Activated CD4-positive, alpha-beta T cell treated with anti-CD3 and anti-CD28 coated beads for 36 hours (primary cell): ENCODE results near the gene POC5. TPM values are rescaled to one million over a fixed set of nuclear protein-coding genes. Genes with fewer than 3 reads are reported as not detected.

ENCODE experiments used
- ATAC-seq: fragments of 200-7000 bp; cut with Tn5 transposase; one replicate; pipeline ENCODE4 v1.10.0; 2021; ENCODE audit warnings: mild to moderate bottlenecking, moderate library complexity
- CTCF ChIA-PET: fragments of 350-600 bp; sonication (Branson Sonifier 250); formaldehyde crosslinking; loops from one replicate; lab custom pipeline; 2021; ENCODE audit warnings: antibody characterized with exemption; lab: Charles Lee
- POLR2A ChIA-PET: fragments of 350-600 bp; sonication (Branson Sonifier 250); formaldehyde crosslinking; loops from one replicate; lab custom pipeline; 2021; ENCODE audit warnings: antibody characterized with exemption, inconsistent platforms; lab: Charles Lee
- DNase-seq: peaks from one replicate; pipeline ENCODE4 v3.0.0-alpha.2; 2020
- H3K27ac Mint-ChIP-seq: one replicate; pipeline ENCODE4 v1.8.0; 2021; ENCODE audit warnings: mixed read lengths
- H3K27me3 Mint-ChIP-seq: one replicate; pipeline ENCODE4 v1.8.0; 2021; ENCODE audit warnings: mixed read lengths
- H3K36me3 Mint-ChIP-seq: one replicate; pipeline ENCODE4 v1.8.0; 2021; ENCODE audit warnings: low read depth, mixed read lengths
- H3K4me1 Mint-ChIP-seq: one replicate; pipeline ENCODE4 v1.8.0; 2021; ENCODE audit warnings: mixed read lengths
- H3K4me3 Mint-ChIP-seq: one replicate; pipeline ENCODE4 v1.8.0; 2021; ENCODE audit warnings: mild to moderate bottlenecking, moderate library complexity, mixed read lengths
- H3K9me3 Mint-ChIP-seq: one replicate; pipeline ENCODE4 v1.8.0; 2021; ENCODE audit warnings: low read depth, mixed read lengths
- intact Hi-C, 2 experiments: fragments of 100-400 bp; cut with DNase I in 1 of 2; cut with micrococcal nuclease in 1 of 2; formaldehyde crosslinking; loops; one replicate each; pipeline versions ENCODE4 v1.14.2 to v1.15.1; 2022 to 2024; cut with DNase I, micrococcal nuclease
- total RNA-seq, 2 experiments: library from RNA; stranded (reverse); gene quantifications; one replicate each; pipeline ENCODE4 v1.2.3, GENCODE V29; 2021

The POC5 gene
- total RNA-seq, 2 experiments from 2014 or later: 20.2 to 20.3 TPM

- intact Hi-C loops: no loop called here
These were observed 56.4 kb downstream of the POC5 start for GRCh38 chr5:75660678-75661465.

GRCh38 chr5:75659791-75660450, 57.3 kb downstream of the POC5 start:
- Mint-ChIP-seq H3K9me3 (no peaks in the 10 kb centered on the region), H3K27ac (no peak overlapping the region), H3K4me3 (no peak overlapping the region), H3K36me3 (no peaks in the 10 kb centered on the region), H3K27me3 (no peaks in the 10 kb centered on the region), H3K4me1 (no peaks in the 10 kb centered on the region)
- intact Hi-C loops: no loop called here
- ChIA-PET POLR2A (no interaction called here), CTCF (interaction anchor here (0.9 kb wide), 1 partner anchor 741 kb away, joined by 3 read pairs; no protein-coding TSS in a partner anchor)
- ATAC-seq (no peak), DNase-seq (no peak)

More at GRCh38 chr5:75660678-75661465, 56.4 kb downstream of the POC5 start:
- H3K27ac Mint-ChIP-seq: no peak overlapping the region
- H3K36me3 Mint-ChIP-seq: no peaks in the 10 kb centered on the region
- no peaks in the 10 kb centered on the region for H3K9me3 Mint-ChIP-seq
- ChIA-PET POLR2A (no interaction called here), CTCF (interaction anchor here (0.9 kb wide), 1 partner anchor 742 kb away, joined by 3 read pairs; no protein-coding TSS in a partner anchor)
- H3K27me3 Mint-ChIP-seq: no peaks in the 10 kb centered on the region
- no peak overlapping the region for H3K4me3 Mint-ChIP-seq
- no peaks in the 10 kb centered on the region for H3K4me1 Mint-ChIP-seq
- ATAC-seq (no peak), DNase-seq (no peak)

GRCh38 chr5:75656311-75657003, 60.8 kb downstream of the POC5 start:
- H3K36me3 Mint-ChIP-seq: no peaks in the 10 kb centered on the region
- DNase-seq: no peak
- H3K4me3 Mint-ChIP-seq: no peak overlapping the region
- no peak for ATAC-seq
- no peaks in the 10 kb centered on the region for H3K9me3 Mint-ChIP-seq
- ChIA-PET POLR2A (no interaction called here), CTCF (no interaction called here)
- no peaks in the 10 kb centered on the region for H3K27me3 Mint-ChIP-seq
- intact Hi-C loops: no loop called here
- H3K27ac Mint-ChIP-seq: no peak overlapping the region
- H3K4me1 Mint-ChIP-seq: no peaks in the 10 kb centered on the region

GRCh38 chr5:75654693-75655295, 62.4 kb downstream of the POC5 start:
- H3K4me3 Mint-ChIP-seq: no peak overlapping the region
- H3K36me3 Mint-ChIP-seq: no peaks in the 10 kb centered on the region
- ChIA-PET CTCF (no interaction called here), POLR2A (no interaction called here)
- DNase-seq (no peak), ATAC-seq (no peak)
- no peak overlapping the region for H3K27ac Mint-ChIP-seq
- H3K4me1 Mint-ChIP-seq: no peaks in the 10 kb centered on the region
- intact Hi-C loops: no loop called here
- no peaks in the 10 kb centered on the region for H3K9me3 Mint-ChIP-seq
- H3K27me3 Mint-ChIP-seq: no peaks in the 10 kb centered on the region

GRCh38 chr5:75653521-75653920, 63.7 kb downstream of the POC5 start:
- Mint-ChIP-seq H3K4me1 (peaks cover 3% of the 10 kb centered on the region), H3K9me3 (no peaks in the 10 kb centered on the region), H3K27ac (no peak overlapping the region), H3K36me3 (no peaks in the 10 kb centered on the region), H3K27me3 (no peaks in the 10 kb centered on the region), H3K4me3 (no peak overlapping the region)
- no peak for DNase-seq
- CTCF ChIA-PET: no interaction called here
- intact Hi-C loops: no loop called here
- no peak for ATAC-seq
- POLR2A ChIA-PET: no interaction called here

GRCh38 chr5:75651575-75652238, 65.5 kb downstream of the POC5 start:
- no peak overlapping the region for H3K4me3 Mint-ChIP-seq
- intact Hi-C loops: no loop called here
- no peak overlapping the region for H3K27ac Mint-ChIP-seq
- ChIA-PET POLR2A (no interaction called here), CTCF (interaction anchor here (1.2 kb wide), 1 partner anchor 13 kb away, joined by 5 read pairs; no protein-coding TSS in a partner anchor)
- H3K9me3 Mint-ChIP-seq: no peaks in the 10 kb centered on the region
- no peak for DNase-seq
- no peaks in the 10 kb centered on the region for H3K36me3 Mint-ChIP-seq
- no peak for ATAC-seq
- no peaks in the 10 kb centered on the region for H3K27me3 Mint-ChIP-seq
- peaks cover 3% of the 10 kb centered on the region for H3K4me1 Mint-ChIP-seq

GRCh38 chr5:75648712-75649111, 68.5 kb downstream of the POC5 start:
- H3K9me3 Mint-ChIP-seq: no peaks in the 10 kb centered on the region
- CTCF ChIA-PET: no interaction called here
- POLR2A ChIA-PET: no interaction called here
- peaks cover 3% of the 10 kb centered on the region for H3K4me1 Mint-ChIP-seq
- intact Hi-C loops: no loop called here
- DNase-seq (peak; percentile 18), ATAC-seq (peak; percentile 78)
- H3K27ac Mint-ChIP-seq: no peak overlapping the region
- no peak overlapping the region for H3K4me3 Mint-ChIP-seq
- no peaks in the 10 kb centered on the region for H3K36me3 Mint-ChIP-seq
- no peaks in the 10 kb centered on the region for H3K27me3 Mint-ChIP-seq

- H3K36me3 Mint-ChIP-seq: no peaks in the 10 kb centered on the region
- H3K4me3 Mint-ChIP-seq: no peak overlapping the region
- no peak for ATAC-seq
- H3K4me1 Mint-ChIP-seq: no peaks in the 10 kb centered on the region
- H3K27ac Mint-ChIP-seq: no peak overlapping the region
- peaks cover 3% of the 10 kb centered on the region for H3K27me3 Mint-ChIP-seq
- ChIA-PET POLR2A (no interaction called here), CTCF (no interaction called here)
- no peak for DNase-seq
- intact Hi-C loops: no loop called here
- H3K9me3 Mint-ChIP-seq: no peaks in the 10 kb centered on the region
These were observed 76.4 kb downstream of the POC5 start for GRCh38 chr5:75640826-75641225.

- intact Hi-C loops: no loop called here
- no peak overlapping the region for H3K4me3 Mint-ChIP-seq
- H3K9me3 Mint-ChIP-seq: no peaks in the 10 kb centered on the region
- CTCF ChIA-PET: no interaction called here
- H3K4me1 Mint-ChIP-seq: no peaks in the 10 kb centered on the region
- peaks cover 3% of the 10 kb centered on the region for H3K27me3 Mint-ChIP-seq
- POLR2A ChIA-PET: no interaction called here
- DNase-seq: no peak
- no peak for ATAC-seq
- no peaks in the 10 kb centered on the region for H3K36me3 Mint-ChIP-seq
- H3K27ac Mint-ChIP-seq: no peak overlapping the region
These were observed 76.8 kb downstream of the POC5 start for GRCh38 chr5:75640395-75640794.

- peaks cover 3% of the 10 kb centered on the region for H3K27me3 Mint-ChIP-seq
- H3K9me3 Mint-ChIP-seq: no peaks in the 10 kb centered on the region
- ATAC-seq (no peak), DNase-seq (no peak)
- CTCF ChIA-PET: no interaction called here
- H3K27ac Mint-ChIP-seq: no peak overlapping the region
- POLR2A ChIA-PET: no interaction called here
- H3K4me3 Mint-ChIP-seq: no peak overlapping the region
- H3K36me3 Mint-ChIP-seq: no peaks in the 10 kb centered on the region
- no peaks in the 10 kb centered on the region for H3K4me1 Mint-ChIP-seq
- intact Hi-C loops: no loop called here
These were observed 77.5 kb downstream of the POC5 start for GRCh38 chr5:75639535-75640311.
